NCI-H226 (cell line): ENCODE results near the gene TTC23.

Experiments used
- DNase-seq: peaks from one replicate; pipeline ENCODE4 v3.0.0-alpha.2; 2015

TTC23 gene

GRCh38 chr15:99100245-99101173, 148.9 kb downstream of the TTC23 start:
- peak; percentile 76 for DNase-seq

- no peak for DNase-seq
Observed at GRCh38 chr15:99099661-99100060, 149.7 kb downstream of the TTC23 start.

GRCh38 chr15:99098991-99099390, 150.4 kb downstream of the TTC23 start:
- DNase-seq: no peak

GRCh38 chr15:99098426-99098825, 151.0 kb downstream of the TTC23 start:
- DNase-seq: no peak

GRCh38 chr15:99097441-99098410, 151.7 kb downstream of the TTC23 start:
- DNase-seq: no peak

- no peak for DNase-seq
Observed at GRCh38 chr15:99096894-99097426, 152.4 kb downstream of the TTC23 start.

GRCh38 chr15:99096173-99096893, 153.0 kb downstream of the TTC23 start:
- no peak for DNase-seq

- no peak for DNase-seq
Observed at GRCh38 chr15:99095626-99096025, 153.8 kb downstream of the TTC23 start.

GRCh38 chr15:99092554-99093172, 156.7 kb downstream of the TTC23 start:
- no peak for DNase-seq

- DNase-seq: no peak
Observed at GRCh38 chr15:99090938-99091337, 158.4 kb downstream of the TTC23 start.

GRCh38 chr15:99090011-99090699, 159.2 kb downstream of the TTC23 start:
- no peak for DNase-seq

- DNase-seq: no peak
Observed at GRCh38 chr15:99087405-99087943, 161.9 kb downstream of the TTC23 start.

GRCh38 chr15:99086327-99086667, 163.1 kb downstream of the TTC23 start:
- no peak for DNase-seq
